HG03457 (cell line): ENCODE data around the gene PAM16.
"Not testable (repeated sequence)": the region's sequence is repeated elsewhere in the genome, so short reads cannot be mapped to it uniquely, and the experiment has no call there.

ENCODE experiments used
- ATAC-seq: cut with Tn5 transposase; IDR thresholded peaks from one replicate; pipeline ENCODE4 v1.9.1; 2021; ENCODE audit warnings: moderate number of reproducible peaks; ENCODE audit not compliant: unreplicated experiment

PAM16 gene

GRCh38 chr16:4337540-4338088 is 13.5 kb downstream of the PAM16 start:
- no peak for ATAC-seq

GRCh38 chr16:4336701-4337539 is 14.2 kb downstream of the PAM16 start:
- no peak for ATAC-seq

- ATAC-seq: no peak
Measured at GRCh38 chr16:4334724-4335495, 16.2 kb downstream of the PAM16 start.

GRCh38 chr16:4333714-4334113 is 17.4 kb downstream of the PAM16 start:
- not testable (repeated sequence) for ATAC-seq

GRCh38 chr16:4333308-4333638 is 17.8 kb downstream of the PAM16 start:
- ATAC-seq: no peak

GRCh38 chr16:4332623-4333307 is 18.4 kb downstream of the PAM16 start:
- no peak for ATAC-seq

- no peak for ATAC-seq
Measured at GRCh38 chr16:4332083-4332482, 19.0 kb downstream of the PAM16 start.

GRCh38 chr16:4330277-4330874 is 20.7 kb downstream of the PAM16 start:
- ATAC-seq: no peak

GRCh38 chr16:4328782-4329775 is 22.0 kb downstream of the PAM16 start:
- no peak for ATAC-seq

- ATAC-seq: no peak
Measured at GRCh38 chr16:4328046-4328781, 22.9 kb downstream of the PAM16 start.

GRCh38 chr16:4327386-4328045 is 23.6 kb downstream of the PAM16 start:
- ATAC-seq: no peak

- ATAC-seq: no peak
Measured at GRCh38 chr16:4325253-4325758, 25.8 kb downstream of the PAM16 start.

- ATAC-seq: no peak
Measured at GRCh38 chr16:4324492-4325252, 26.4 kb downstream of the PAM16 start.

- ATAC-seq: no peak
Measured at GRCh38 chr16:4323845-4324488, 27.2 kb downstream of the PAM16 start.

GRCh38 chr16:4323071-4323844 is 27.9 kb downstream of the PAM16 start:
- ATAC-seq: no peak
